A172 (cell line): ENCODE measurements around the gene PEA15. TPM values are rescaled to one million over a fixed set of nuclear protein-coding genes. Genes with fewer than 3 reads are reported as not detected.

Source experiments
- total RNA-seq: library from RNA; depleted of rRNA; stranded (reverse); fragments of >200 nt; shearing (Covaris generic); gene quantifications from 2 replicates; pipeline ENCODE4 v1.2.3, GENCODE V29; 2014; rRNA removed

PEA15 gene
- total RNA-seq, 1 experiment from 2014 or later, result 194 TPM

Other genes with a start within 250 kb of the PEA15 start
- 11.4 and 12.8 TPM in 2 replicates for gene PIGM, start 173.4 kb upstream of the PEA15 start, total RNA-seq
- gene KCNJ10, start 135.2 kb upstream of the PEA15 start, total RNA-seq, result not detected in 2 replicates
- not detected in 2 replicates for gene KCNJ9, start 123.8 kb upstream of the PEA15 start, total RNA-seq
- 34.2 and 36.6 TPM in 2 replicates for gene IGSF8, start 106.8 kb upstream of the PEA15 start, total RNA-seq
- 0.22 and 0.84 TPM in 2 replicates for gene ATP1A2, start 89.6 kb upstream of the PEA15 start, total RNA-seq
- gene ATP1A4, start 53.8 kb upstream of the PEA15 start, total RNA-seq, result not detected in 2 replicates
- gene CASQ1, start 14.8 kb upstream of the PEA15 start, total RNA-seq, result 0.22 and 0.60 TPM in 2 replicates
- gene DCAF8, start 57.2 kb downstream of the PEA15 start, total RNA-seq, result 86.5 and 90.0 TPM in 2 replicates
- 70.3 and 102 TPM in 2 replicates for gene PEX19, start 79.7 kb downstream of the PEA15 start, total RNA-seq
- gene COPA, start 137.9 kb downstream of the PEA15 start, total RNA-seq, result 243 and 261 TPM in 2 replicates
- gene NCSTN, start 138.0 kb downstream of the PEA15 start, total RNA-seq, result 103 and 111 TPM in 2 replicates
- gene NHLH1, start 161.7 kb downstream of the PEA15 start, total RNA-seq, result not detected in 2 replicates
- 5.7 and 6.3 TPM in 2 replicates for gene VANGL2, start 195.2 kb downstream of the PEA15 start, total RNA-seq